H54 (cell line): Measurements from ENCODE around the gene TM9SF4.

Experiments
- DNase-seq: peaks from one replicate; pipeline ENCODE4 v3.0.0; 2011; ENCODE audit warnings: low spot score, mixed read lengths; ENCODE audit not compliant: insufficient read length
- FAIRE-seq: peaks from 3 replicates; lab custom pipeline; 2011; peaks lifted over from hg19 to GRCh38; lab: Jason Lieb, UNC
- POLR2A ChIP-seq: IDR thresholded peaks from 2 replicates; pipeline ENCODE4 v1.6.1; 2011; ENCODE audit warnings: low read depth, mild to moderate bottlenecking, low read length

The TM9SF4 gene

DNA sequence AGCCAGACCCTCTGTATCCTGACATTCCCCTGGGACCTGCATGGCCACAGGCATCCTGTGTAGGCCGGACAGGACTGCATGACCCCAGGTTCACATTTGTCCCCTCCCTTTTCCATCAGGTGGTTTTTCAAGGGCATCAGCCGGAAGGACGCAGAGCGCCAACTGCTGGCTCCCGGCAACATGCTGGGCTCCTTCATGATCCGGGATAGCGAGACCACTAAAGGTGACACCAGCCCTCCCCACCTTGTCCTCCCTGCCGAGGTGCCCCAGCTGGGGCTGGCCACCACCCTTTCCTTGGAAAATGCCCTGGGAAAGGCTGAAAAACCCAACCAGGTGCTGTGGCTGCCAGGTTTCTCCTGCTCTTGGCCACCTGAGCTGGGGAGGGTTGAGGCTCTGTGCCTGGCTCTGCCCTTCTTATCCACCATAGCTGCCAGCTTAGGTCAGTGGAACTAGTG, 29.8 kb upstream of the TM9SF4 start:
- no peak for FAIRE-seq

DNA sequence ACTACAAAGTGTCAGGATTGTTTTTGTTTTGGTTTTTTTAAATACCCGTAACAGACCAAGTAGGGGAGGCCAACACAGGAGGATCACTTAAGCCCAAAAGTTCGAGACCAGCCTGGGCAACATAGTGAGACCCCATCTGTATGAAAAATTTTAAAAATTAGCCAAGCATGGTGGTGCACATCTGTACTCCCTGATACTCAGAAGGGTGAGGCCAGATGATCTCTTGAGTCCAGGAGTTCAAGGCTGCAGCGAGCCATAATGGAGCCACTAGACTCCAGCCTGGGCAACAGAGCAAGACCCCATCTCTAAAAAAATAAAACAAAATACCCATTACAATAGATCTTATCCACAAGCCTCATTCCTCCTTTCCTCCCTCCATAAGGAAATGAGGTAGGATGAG, 28.7 kb upstream of the TM9SF4 start:
- FAIRE-seq (no peak), DNase-seq (no peak)
- no peak for TF ChIP-seq POLR2A

More for the DNA sequence above, 29.8 kb upstream of the TM9SF4 start:
- no peak for DNase-seq
- TF ChIP-seq POLR2A = no peak

DNA sequence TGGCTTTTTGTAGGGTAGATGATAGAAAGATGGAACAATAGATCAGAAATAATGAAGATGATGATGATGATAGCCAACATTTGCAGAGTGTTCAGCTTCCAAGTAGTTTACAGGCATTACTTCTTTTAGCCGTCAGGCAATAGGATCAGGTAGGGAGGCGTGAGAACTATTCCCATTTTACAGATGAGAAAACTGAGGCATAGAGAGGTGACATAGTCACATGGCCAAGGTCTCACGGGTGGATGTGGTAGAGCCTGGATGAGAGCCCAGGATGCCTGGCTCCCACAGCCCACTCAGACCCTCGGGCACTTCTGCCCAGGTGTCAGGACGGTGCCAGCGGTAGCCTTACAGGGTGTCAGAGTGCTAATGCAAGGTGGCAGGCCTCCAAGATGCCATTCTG, 26.0 kb upstream of the TM9SF4 start:
- FAIRE-seq (no peak), DNase-seq (no peak)
- TF ChIP-seq POLR2A = no peak

DNA sequence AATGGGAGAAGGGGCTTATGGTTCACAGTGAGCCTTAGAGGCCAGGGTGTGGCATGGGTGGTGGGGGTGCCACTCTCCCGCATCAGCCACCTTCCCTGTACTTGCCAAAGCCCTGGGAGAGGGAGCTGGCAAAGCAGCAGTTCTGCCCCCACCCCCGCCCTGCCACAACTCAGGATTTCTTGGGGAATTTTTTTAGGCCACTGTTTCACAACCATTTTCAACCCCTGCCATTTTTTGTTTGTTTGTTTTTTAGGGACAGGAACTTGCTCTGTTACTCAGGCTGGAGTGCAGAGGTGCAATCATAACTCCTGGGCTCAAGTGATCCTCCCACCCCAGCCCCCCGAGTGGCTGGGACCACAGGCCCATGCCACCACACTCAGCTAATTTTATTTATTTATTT, 22.4 kb upstream of the TM9SF4 start:
- FAIRE-seq = no peak
- no peak for TF ChIP-seq POLR2A
- DNase-seq = no peak

DNA sequence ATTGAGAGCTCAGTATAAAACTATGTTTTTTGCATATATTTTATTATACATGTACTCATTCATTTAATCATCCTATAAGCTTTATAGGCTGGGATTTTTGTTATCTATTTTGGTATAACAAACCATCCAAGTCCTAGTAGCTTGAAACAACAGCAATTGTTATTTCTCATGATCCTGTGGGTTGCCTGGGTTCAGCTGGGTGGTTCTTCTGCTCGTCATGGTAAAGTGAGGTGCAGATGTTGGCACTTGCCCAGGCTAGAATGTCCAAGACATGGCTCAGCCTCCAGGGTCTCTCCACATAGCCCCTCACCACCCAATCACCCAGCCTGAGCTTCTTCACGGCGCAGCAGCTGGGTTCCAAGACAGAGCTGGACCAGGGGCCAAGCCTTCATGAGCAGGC, 20.8 kb upstream of the TM9SF4 start:
- FAIRE-seq (no peak), DNase-seq (no peak)
- no peak for TF ChIP-seq POLR2A

DNA sequence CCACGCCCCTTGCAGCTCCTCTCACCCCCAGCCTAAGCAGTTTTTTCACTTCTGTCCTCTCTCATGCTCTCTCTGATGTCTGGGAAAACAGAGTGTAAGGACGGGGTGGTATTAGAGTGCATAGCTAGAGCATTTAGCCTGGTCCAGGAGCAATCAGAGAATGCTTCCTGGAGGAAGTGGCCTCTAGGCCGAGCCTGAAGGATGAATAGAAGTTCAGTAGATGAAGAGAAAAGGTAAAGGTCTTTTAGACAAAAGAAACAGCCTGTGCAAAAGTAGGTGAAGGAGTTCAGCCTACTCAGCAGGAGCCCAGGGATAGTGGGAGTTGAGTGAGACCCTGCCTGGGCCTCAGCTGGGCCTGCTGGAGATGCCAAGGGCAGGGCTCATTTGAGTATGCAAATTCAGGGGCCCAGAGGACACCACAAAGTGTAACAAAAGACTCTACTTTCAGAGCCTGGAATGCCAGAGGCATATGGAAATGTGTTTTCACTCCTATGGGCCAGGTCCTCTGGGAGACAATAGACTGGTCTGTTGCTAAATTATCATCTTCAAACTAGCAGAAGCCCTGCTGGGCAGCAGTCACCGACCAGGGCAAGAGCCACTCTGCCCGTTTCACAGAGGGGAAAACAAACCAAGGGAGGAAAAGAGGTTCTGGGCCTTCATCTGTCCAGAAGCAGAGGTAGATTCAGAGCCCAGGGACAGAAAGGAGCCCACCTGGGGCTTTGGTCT, 19.7 kb upstream of the TM9SF4 start:
- FAIRE-seq (no peak), DNase-seq (no peak)
- no peak for TF ChIP-seq POLR2A

DNA sequence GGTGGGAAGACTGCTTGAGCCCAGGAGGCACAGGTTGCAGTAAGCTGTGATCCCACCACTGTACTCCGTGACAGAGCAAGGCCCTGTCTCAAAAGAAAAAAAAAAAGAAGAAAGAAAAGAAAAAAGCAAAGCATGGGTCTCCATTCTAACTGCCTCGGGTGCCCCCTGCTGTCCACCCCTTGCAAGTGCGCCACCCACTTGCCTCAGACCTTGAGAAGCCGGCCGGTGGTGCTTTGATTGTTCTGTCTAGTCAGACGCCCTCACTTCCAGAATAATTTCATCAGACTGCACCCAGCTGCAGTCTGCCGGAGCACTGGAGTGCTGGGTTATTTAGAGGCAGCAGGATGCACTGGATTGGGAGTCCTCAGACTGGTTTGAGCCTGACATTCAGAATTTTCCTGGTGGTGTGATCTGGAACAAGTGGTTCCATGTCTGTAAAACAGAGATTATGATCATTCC, 17.6 kb upstream of the TM9SF4 start:
- DNase-seq = peak; percentile 58
- no peak for TF ChIP-seq POLR2A
- FAIRE-seq = no peak

DNA sequence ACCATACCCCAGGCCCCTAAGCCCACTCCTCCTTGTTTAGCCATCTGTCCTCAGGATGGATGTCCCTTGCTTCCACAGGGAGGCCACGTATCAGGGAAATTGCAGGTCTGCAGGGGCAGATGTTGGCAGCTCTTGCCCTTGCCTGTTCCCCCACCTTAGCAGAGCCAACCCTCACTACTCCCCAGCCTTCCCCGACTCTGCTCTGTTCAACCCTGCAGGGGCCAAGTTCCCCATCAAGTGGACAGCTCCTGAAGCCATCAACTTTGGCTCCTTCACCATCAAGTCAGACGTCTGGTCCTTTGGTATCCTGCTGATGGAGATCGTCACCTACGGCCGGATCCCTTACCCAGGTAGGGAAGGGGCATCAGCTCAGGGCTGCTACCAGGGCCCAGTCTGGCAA, 10.7 kb upstream of the TM9SF4 start:
- DNase-seq (no peak), FAIRE-seq (no peak)
- TF ChIP-seq POLR2A = no peak

DNA sequence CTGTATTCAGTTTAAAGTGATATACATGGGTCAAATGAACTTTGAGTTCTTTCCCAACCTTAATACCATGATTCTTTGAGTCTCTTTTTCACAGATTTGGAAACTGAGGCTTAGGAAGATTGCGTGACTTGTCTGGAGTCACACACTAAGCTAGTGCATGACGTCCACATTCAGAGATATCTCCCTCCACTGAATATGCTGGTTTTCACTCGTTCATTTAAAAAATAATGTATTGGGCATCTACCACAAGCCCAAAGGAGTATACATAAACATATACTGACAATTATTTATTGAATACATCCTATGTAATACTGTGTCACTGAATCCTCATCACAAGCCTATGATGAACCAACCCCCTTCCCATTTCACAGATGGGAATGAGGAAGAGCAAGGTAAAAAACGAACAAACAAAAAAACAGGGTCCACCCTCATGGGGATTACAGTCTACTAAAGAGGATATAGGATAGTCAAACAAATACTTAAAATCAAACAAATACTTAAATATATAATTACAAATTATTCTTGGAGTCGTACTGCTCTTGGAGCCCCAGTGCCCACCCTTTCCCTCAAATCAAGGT, 611 bp upstream of the TM9SF4 start:
- TF ChIP-seq POLR2A = no peak
- DNase-seq (no peak), FAIRE-seq (no peak)

DNA sequence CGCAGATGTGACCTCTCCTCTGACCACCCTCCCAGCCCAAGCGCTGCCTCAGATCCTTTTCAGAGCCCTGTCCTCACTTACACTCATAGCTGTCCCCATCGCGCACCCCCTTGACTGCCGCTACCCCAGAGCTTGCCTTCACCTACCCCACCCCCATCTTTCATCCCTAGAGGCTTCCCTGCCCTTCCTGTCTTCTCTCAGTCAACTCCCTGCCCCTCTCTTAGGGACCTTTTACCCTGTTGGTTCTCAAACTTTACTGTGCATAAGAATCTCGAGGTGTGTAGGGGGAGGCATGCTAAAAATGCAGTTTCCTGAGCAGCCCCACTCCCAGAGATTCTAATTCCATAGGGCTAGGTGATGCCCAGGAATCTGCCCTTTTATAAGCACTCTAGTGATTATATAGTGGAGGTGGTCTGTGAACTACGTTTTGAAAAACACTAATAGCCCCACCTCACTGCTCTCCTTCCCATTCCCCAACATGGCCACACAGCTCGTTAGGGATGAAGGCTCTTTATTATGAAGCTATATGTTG, 725 bp downstream of the TM9SF4 start:
- DNase-seq = no peak
- no peak for FAIRE-seq
- no peak for TF ChIP-seq POLR2A

DNA sequence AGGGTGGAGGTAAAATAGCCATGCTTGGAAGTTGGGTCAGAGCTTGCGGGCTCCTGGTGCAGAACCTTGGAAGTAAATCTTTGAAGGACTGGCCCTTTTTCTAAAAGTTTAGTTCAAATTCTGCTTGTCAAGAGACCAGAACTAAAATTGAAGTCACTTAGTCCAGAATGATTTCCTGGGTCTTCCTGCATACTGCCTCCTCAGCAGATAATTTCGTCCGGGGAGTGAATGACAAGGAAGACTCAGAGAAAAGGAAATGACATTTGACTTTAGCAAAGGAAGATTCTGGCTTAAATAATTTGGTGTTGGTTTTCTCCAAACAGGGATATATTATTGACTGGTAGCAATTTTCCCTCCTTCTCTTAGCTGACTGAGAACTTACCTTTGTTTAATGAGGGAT, 1.2 kb downstream of the TM9SF4 start:
- DNase-seq = no peak
- no peak for FAIRE-seq

DNA sequence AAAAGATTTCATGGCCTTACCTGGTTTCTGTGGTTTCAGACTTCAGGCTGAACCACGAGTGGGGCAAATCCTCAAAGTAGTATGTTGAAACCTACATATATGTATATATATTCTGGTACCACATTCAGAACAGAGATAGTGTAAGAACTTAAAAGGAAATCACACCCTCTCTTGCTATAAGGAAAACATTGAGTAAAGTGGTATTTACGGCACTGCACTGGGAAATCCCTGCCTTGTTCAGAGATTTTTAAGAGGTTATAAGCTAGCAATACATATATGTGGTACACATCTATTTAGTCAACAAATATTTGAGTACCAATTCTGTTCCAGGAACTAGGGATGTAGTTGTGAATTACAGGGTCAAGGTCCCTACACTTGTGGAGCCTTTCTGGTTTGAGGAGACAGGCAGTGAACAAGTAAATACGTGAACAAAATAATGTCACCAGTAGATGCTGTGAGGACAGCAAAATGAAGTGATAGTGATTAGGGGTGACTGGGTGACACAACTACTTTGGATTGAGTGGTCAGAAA, 1.7 kb downstream of the TM9SF4 start:
- no peak for FAIRE-seq
- no peak for TF ChIP-seq POLR2A
- DNase-seq = no peak

More for the DNA sequence above, 1.2 kb downstream of the TM9SF4 start:
- no peak for TF ChIP-seq POLR2A

DNA sequence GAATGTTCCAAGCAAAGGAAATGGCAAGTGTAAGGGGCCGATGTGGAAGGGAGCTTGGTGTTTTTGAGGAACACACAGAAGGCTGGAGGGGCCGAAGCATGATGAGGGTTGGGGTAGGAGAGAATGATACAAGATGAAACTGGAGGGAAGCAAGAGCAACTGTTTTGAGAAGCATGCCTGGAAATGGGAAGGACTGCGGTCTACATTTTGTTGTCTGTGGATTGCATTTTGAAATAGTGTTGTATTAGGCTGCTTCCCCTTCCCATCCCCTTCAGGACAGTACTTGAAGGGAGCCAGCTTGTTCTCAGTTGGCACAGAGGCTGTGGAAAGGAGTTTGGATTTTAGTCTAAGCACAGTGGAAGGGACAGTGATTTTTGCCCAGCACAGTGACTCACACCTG, 2.2 kb downstream of the TM9SF4 start:
- no peak for TF ChIP-seq POLR2A
- FAIRE-seq = no peak
- no peak for DNase-seq

DNA sequence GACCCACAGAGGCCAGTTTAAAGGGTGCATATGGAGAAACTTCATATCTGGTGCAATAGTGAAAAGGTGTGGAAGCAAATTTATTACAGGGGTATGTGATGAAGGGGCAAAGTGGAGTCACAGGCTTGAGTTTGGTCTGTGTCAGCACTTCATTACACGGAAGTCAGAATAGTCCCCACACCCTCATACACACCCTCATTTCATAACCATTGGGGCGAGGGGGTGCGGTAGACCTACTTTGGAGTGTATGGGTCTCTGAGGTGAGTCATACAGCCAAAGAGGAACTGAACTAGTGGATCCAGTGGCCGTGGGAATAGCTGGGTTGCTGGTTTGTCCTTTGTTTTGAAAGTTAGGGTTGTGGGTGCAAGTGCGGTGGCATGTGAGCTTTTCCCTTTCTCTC, 3.3 kb downstream of the TM9SF4 start:
- DNase-seq (no peak), FAIRE-seq (no peak)
- no peak for TF ChIP-seq POLR2A

DNA sequence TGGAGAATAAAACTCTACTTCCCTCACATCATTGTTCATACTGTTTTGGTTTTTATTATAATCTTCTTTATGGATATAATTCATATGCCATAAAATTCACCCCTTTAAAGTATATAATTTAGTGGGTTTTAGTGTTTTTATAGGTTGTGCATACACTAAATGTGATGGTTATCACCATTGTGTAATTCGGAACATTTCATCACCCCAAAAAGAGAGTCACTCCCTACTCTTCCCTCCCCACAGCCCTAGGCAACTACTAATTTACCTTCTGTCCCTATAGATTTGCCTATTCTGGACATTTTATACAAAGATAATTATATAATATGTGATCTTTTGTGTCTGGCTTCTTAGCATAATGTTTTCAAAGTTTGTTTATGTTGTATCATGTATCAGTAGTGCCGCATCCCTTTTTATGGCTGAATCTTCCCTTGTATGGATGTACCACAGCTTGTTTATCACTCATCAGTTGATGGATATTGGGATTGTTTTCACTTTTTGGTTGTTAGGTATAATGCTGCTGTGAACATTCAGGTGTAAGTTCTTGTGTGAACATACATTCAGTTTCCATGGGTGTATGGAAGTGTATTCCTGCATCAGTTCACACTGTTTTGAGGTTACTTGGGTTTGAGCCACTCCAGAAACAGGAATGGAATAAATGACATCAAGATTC, 4.2 kb downstream of the TM9SF4 start:
- TF ChIP-seq POLR2A = no peak
- FAIRE-seq (no peak), DNase-seq (no peak)
